Uterus (tissue), 2 donors: ENCODE measurements around the gene PTPRR.

Experiments
- CTCF ChIP-seq, 4 experiments: fragments of 200-600 bp in 2 of 4; fragments of 450-650 bp in 2 of 4; sonication (generic) in 2 of 4; IDR thresholded peaks; one replicate each; pipeline ENCODE4 v1.5.1; 2016 to 2019; ENCODE audit warnings: antibody characterized with exemption in 4 of 4, mild to moderate bottlenecking in 2 of 4, moderate library complexity in 1 of 4
- POLR2A ChIP-seq, 2 donors: fragments of 450-650 bp; IDR thresholded peaks; one replicate each; pipeline ENCODE4 v1.6.1; 2016; ENCODE audit warnings: antibody characterized with exemption in 2 of 2, mild to moderate bottlenecking in 1 of 2, moderate library complexity in 1 of 2

GRCh38 chr12:70948236-70948975 is 27.9 kb upstream of the PTPRR start:
- TF ChIP-seq CTCF (IDR thresholded peaks at IDR 0.05): no peak
- no peak for TF ChIP-seq POLR2A (IDR thresholded peaks at IDR 0.05)
